ENCODE measurements around the gene CLIC3.

The CLIC3 gene

DNA sequence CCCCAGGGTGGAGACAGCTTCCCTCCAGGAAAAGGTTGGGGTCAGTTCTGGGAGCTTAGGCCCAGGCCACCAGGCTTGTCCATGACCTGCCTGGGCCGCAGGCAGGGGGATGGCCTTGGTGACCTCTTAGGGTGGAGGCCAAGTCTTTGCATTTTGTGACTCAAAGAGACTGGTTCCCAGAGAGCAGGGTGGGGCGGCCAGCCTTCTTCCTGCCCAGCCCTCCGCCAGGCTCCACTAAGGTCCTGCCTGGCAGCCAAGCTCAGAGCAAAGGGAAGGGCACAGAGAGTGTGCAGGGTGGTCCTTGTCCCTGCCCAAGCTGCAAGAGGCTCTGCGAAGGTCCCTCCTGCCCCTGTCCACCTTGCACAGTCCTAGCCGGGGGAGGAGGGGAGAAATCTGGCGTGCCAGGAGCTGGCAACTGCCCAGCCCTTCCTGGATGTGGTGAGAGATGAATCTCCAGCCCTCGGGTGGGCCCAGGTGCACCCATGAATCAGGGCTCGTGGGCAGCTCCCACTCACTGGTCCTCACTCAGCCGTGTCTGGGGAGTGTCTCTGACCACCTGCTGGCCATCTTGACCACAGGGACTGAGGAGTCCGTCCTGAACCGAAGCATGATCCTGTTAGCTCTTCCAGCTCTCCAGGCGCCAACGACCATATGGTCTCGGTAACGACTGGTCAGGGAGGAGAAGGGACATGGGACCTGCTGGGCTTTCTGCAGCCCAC, 21.4 kb downstream of the CLIC3 start:
- no peaks in the 10 kb centered on the region for H3K36me3 Mint-ChIP-seq
- peaks cover 37% of the 10 kb centered on the region for H3K4me1 Mint-ChIP-seq
- peak; percentile 54 for ATAC-seq
- H3K9me3 Mint-ChIP-seq = no peaks in the 10 kb centered on the region
- no peak for DNase-seq (ENCODE audit: low spot score in 2 of 2)
- peak overlapping the region; percentile 50 for H3K4me3 Mint-ChIP-seq
- peak overlapping the region; percentile 69 for H3K27ac Mint-ChIP-seq

GRCh38 chr9:136973618-136974617, 22.4 kb downstream of the CLIC3 start:
- Mint-ChIP-seq H3K9me3 (no peaks in the 10 kb centered on the region), H3K27ac (peak overlapping the region; percentile 69), H3K4me1 (peaks cover 38% of the 10 kb centered on the region), H3K36me3 (no peaks in the 10 kb centered on the region), H3K4me3 (no peak overlapping the region)
- DNase-seq (ENCODE audit: low spot score in 2 of 2) = no peak
- ATAC-seq = no peak

DNA sequence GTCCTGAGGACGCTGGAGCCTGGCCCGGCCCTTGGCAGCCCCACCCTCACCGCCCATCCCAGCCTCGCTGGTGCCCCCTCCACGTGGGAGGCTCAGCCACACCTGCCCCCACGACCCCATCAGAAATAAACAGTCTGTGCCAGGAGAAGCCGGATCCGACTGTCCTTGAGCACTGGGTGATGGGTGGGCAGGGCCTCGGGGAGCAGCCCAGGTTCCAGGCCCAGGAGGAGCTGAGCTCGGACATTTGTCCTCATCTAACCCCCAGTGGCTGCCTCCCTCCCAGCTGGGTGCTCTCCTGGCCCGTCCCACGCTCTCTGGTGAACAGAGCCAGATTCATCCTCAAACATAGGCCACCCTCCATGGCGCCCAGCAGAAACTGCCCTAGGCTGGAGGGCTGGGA, 23.6 kb downstream of the CLIC3 start:
- Mint-ChIP-seq H3K4me1 (peaks cover 38% of the 10 kb centered on the region), H3K4me3 (no peak overlapping the region), H3K9me3 (no peaks in the 10 kb centered on the region), H3K36me3 (no peaks in the 10 kb centered on the region), H3K27ac (peak overlapping the region; percentile 54)
- no peak for ATAC-seq
- no peak for DNase-seq (ENCODE audit: low spot score in 2 of 2)

DNA sequence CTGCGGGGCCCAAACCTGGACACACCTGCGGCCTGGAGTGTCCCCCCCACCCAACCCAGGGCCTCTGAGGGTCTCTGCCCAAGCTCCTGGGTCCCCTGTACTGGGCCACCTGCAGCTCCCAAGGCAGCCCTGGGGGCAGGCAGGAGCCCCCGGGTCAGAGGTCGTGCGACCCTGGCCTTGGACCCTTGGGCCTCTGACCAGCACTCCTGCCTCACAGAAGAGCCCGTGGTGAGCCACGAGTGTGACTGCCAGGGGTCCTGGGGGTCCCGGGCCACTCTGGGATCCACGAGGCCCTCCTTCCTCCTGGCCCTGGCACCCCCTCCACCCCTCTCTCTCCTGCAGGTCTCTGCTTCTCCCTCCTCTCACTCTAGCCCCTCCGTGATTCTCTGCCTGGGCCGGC, 24.0 kb downstream of the CLIC3 start:
- no peak for DNase-seq (ENCODE audit: low spot score in 2 of 2)
- H3K4me3 Mint-ChIP-seq = no peak overlapping the region
- no peaks in the 10 kb centered on the region for H3K36me3 Mint-ChIP-seq
- peak overlapping the region; percentile 54 for H3K27ac Mint-ChIP-seq
- no peaks in the 10 kb centered on the region for H3K9me3 Mint-ChIP-seq
- no peak for ATAC-seq
- H3K4me1 Mint-ChIP-seq = peaks cover 38% of the 10 kb centered on the region

- Mint-ChIP-seq H3K4me1 (peaks cover 36% of the 10 kb centered on the region), H3K4me3 (no peak overlapping the region), H3K36me3 (no peaks in the 10 kb centered on the region), H3K27ac (no peak overlapping the region), H3K9me3 (no peaks in the 10 kb centered on the region)
- DNase-seq (ENCODE audit: low spot score in 2 of 2) (no peak), ATAC-seq (no peak)
Measured at GRCh38 chr9:136971746-136972145, 24.6 kb downstream of the CLIC3 start.

GRCh38 chr9:136970361-136970760, 26.0 kb downstream of the CLIC3 start:
- no peaks in the 10 kb centered on the region for H3K36me3 Mint-ChIP-seq

DNA sequence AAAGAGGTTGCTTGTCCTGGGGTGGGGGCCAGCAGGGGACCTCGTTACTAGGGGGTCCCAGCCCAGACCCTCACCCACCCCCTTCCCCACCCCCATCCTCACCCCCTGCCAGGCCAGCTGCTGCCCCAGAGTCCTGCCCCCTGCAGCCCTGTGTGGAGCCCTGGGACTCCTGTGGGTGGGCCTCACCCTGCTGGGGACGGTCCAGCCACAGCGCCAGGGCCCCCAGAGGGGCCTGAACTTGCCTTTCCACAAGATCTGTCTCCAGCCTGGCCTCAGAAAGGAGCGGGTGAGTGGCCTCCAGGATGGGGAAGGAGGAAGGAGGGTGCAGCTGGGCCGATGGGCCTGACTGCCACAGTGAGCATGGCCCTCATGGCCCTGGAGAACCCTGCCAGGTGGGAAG, 26.6 kb downstream of the CLIC3 start:
- H3K9me3 Mint-ChIP-seq = no peaks in the 10 kb centered on the region
- DNase-seq (ENCODE audit: low spot score in 2 of 2) = no peak
- H3K27ac Mint-ChIP-seq = no peak overlapping the region
- no peak for ATAC-seq
- H3K4me3 Mint-ChIP-seq = no peak overlapping the region
- H3K36me3 Mint-ChIP-seq = no peaks in the 10 kb centered on the region
- peaks cover 31% of the 10 kb centered on the region for H3K4me1 Mint-ChIP-seq

More at GRCh38 chr9:136970361-136970760, 26.0 kb downstream of the CLIC3 start:
- no peak overlapping the region for H3K27ac Mint-ChIP-seq
- DNase-seq (ENCODE audit: low spot score in 2 of 2) (no peak), ATAC-seq (no peak)
- no peak overlapping the region for H3K4me3 Mint-ChIP-seq
- no peaks in the 10 kb centered on the region for H3K9me3 Mint-ChIP-seq
- peaks cover 34% of the 10 kb centered on the region for H3K4me1 Mint-ChIP-seq

DNA sequence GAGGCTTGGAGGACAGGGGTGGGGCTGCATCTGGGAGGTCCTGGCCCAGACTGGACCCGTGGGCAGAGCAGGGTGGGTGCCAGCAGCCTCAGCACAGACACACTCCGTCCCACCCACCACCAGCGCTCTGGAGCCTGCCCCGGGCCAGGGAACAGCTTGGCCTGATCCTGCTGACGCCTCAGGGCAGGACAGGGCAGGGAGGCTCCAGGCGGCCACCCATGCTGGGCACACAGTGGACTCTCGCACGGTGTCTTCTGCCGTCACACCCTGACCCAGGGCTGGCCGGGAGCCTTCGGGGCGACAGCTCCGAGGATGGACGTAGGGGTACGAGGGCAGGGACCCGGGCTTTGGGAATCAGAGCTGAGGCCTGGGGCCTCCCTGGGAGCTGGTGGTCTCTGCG, 27.2 kb downstream of the CLIC3 start:
- ATAC-seq (no peak), DNase-seq (ENCODE audit: low spot score in 2 of 2) (no peak)
- peaks cover 31% of the 10 kb centered on the region for H3K4me1 Mint-ChIP-seq
- H3K4me3 Mint-ChIP-seq = no peak overlapping the region
- no peak overlapping the region for H3K27ac Mint-ChIP-seq
- no peaks in the 10 kb centered on the region for H3K9me3 Mint-ChIP-seq
- H3K36me3 Mint-ChIP-seq = no peaks in the 10 kb centered on the region

DNA sequence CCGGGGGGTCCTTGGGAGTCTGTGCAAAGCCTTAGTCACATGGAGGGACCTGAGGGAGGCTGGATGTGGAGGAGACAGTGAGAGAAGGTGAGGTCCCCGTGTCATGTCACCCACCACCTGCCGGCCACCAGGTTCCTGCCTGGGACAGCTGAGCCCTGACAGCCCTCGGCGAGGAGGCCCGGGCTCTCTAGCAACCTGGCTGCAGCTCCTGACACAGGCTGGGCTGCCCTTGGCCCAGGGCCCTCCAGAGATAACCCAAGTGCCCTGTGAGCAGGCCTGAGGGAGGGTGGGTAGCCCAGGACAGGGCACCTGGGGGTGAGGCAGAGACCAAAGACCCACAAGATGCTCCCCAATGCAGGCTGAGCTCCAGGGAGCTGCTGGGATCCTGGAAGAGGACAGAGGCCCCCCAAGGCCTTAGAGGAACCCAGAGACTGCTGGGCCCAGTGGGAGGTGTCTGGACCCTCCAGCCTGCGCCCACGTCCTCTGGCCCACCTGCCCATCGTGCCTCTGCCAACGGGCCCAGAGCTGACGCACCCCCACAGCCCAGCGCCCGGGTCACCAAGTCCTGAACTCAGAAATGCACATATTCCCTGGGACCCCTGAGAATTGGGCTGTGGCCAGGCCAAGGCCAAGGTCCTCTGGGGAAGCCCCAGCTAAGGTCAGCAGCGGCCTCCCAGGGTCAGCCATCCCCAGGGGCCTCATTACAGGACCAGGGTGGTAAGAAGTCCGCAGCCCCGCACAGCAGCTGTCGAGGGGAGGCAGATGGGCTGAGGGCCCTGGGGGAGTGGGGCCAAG, 27.8 kb downstream of the CLIC3 start:
- H3K4me3 Mint-ChIP-seq = no peak overlapping the region

GRCh38 chr9:136965771-136966484, 30.4 kb downstream of the CLIC3 start:
- ATAC-seq (peak; percentile 55), DNase-seq (ENCODE audit: low spot score in 2 of 2) (no peak)
- peak overlapping the region; percentile 73 for H3K4me3 Mint-ChIP-seq
- H3K4me1 Mint-ChIP-seq = peaks cover 38% of the 10 kb centered on the region
- no peaks in the 10 kb centered on the region for H3K9me3 Mint-ChIP-seq
- no peaks in the 10 kb centered on the region for H3K36me3 Mint-ChIP-seq
- peak overlapping the region; percentile 65 for H3K27ac Mint-ChIP-seq

More for the DNA sequence above, 27.8 kb downstream of the CLIC3 start:
- Mint-ChIP-seq H3K4me1 (peaks cover 27% of the 10 kb centered on the region), H3K9me3 (no peaks in the 10 kb centered on the region), H3K36me3 (no peaks in the 10 kb centered on the region), H3K27ac (no peak overlapping the region)
- ATAC-seq (no peak), DNase-seq (ENCODE audit: low spot score in 2 of 2) (no peak)

- Mint-ChIP-seq H3K36me3 (no peaks in the 10 kb centered on the region), H3K4me3 (peak overlapping the region; percentile 73), H3K27ac (peak overlapping the region; percentile 65), H3K9me3 (no peaks in the 10 kb centered on the region), H3K4me1 (peaks cover 43% of the 10 kb centered on the region)
- DNase-seq (ENCODE audit: low spot score in 2 of 2) = no peak
- no peak for ATAC-seq
Measured at GRCh38 chr9:136964833-136965422, 31.4 kb downstream of the CLIC3 start.

- peak overlapping the region; percentile 6 for H3K4me3 Mint-ChIP-seq
- H3K36me3 Mint-ChIP-seq = no peaks in the 10 kb centered on the region
- ATAC-seq = no peak
- DNase-seq (ENCODE audit: low spot score in 2 of 2) = no peak
- H3K27ac Mint-ChIP-seq = peak overlapping the region; percentile 52
- H3K4me1 Mint-ChIP-seq = peaks cover 48% of the 10 kb centered on the region
- H3K9me3 Mint-ChIP-seq = no peaks in the 10 kb centered on the region
Measured at GRCh38 chr9:136964171-136964689, 32.1 kb downstream of the CLIC3 start.

GRCh38 chr9:136963751-136964150, 32.6 kb downstream of the CLIC3 start:
- Mint-ChIP-seq H3K4me3 (no peak overlapping the region), H3K9me3 (no peaks in the 10 kb centered on the region), H3K4me1 (peaks cover 52% of the 10 kb centered on the region), H3K36me3 (no peaks in the 10 kb centered on the region), H3K27ac (no peak overlapping the region)
- DNase-seq (ENCODE audit: low spot score in 2 of 2) (no peak), ATAC-seq (no peak)

- Mint-ChIP-seq H3K36me3 (no peaks in the 10 kb centered on the region), H3K4me3 (no peak overlapping the region), H3K27ac (peak overlapping the region; percentile 54), H3K9me3 (no peaks in the 10 kb centered on the region), H3K4me1 (peaks cover 57% of the 10 kb centered on the region)
- DNase-seq (ENCODE audit: low spot score in 2 of 2) (no peak), ATAC-seq (no peak)
Measured at GRCh38 chr9:136963341-136963740, 33.0 kb downstream of the CLIC3 start.

All from stimulated activated effector memory CD8-positive, alpha-beta T cell treated with anti-CD3 and anti-CD28 coated beads, Interleukin-12 subunit alpha, Interleukin-12 subunit beta, amount 100 ng/mL, for 72 hours (primary cell).